ENCODE results near the gene TTC7B.

GRCh38 chr14:90556666-90557450, 259.4 kb downstream of the TTC7B start:
- no peak for TF ChIP-seq CTCF (conservative IDR thresholded peaks at IDR 0.05)
- TF ChIP-seq ZFX (IDR thresholded peaks at IDR 0.05): no peak

Measured in C4-2B (cell line).